ENCODE measurements around the gene UBR3.

GRCh38 chr2:169964740-169965139, 137.5 kb downstream of the UBR3 start:
- TF ChIP-seq, protein P1, sequence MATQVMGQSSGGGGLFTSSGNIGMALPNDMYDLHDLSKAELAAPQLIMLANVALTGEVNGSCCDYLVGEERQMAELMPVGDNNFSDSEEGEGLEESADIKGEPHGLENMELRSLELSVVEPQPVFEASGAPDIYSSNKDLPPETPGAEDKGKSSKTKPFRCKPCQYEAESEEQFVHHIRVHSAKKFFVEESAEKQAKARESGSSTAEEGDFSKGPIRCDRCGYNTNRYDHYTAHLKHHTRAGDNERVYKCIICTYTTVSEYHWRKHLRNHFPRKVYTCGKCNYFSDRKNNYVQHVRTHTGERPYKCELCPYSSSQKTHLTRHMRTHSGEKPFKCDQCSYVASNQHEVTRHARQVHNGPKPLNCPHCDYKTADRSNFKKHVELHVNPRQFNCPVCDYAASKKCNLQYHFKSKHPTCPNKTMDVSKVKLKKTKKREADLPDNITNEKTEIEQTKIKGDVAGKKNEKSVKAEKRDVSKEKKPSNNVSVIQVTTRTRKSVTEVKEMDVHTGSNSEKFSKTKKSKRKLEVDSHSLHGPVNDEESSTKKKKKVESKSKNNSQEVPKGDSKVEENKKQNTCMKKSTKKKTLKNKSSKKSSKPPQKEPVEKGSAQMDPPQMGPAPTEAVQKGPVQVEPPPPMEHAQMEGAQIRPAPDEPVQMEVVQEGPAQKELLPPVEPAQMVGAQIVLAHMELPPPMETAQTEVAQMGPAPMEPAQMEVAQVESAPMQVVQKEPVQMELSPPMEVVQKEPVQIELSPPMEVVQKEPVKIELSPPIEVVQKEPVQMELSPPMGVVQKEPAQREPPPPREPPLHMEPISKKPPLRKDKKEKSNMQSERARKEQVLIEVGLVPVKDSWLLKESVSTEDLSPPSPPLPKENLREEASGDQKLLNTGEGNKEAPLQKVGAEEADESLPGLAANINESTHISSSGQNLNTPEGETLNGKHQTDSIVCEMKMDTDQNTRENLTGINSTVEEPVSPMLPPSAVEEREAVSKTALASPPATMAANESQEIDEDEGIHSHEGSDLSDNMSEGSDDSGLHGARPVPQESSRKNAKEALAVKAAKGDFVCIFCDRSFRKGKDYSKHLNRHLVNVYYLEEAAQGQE (IDR thresholded peaks at IDR 0.05; ENCODE audit: insufficient read depth in 1 of 2, low read depth in 2 of 2, low read length in 2 of 2): no peak
- TF ChIP-seq POLR2AphosphoS5 (IDR thresholded peaks at IDR 0.05; ENCODE audit: low read depth, low read length): no peak

All from PFSK-1 (cell line).